Measurements from ENCODE around the gene MTR.

MTR gene

GRCh38 chr1:236913371-236914037 lies 118.4 kb downstream of the MTR start:
- DNase-seq, result no peak

GRCh38 chr1:236914375-236914774 lies 119.3 kb downstream of the MTR start:
- DNase-seq, result no peak

GRCh38 chr1:236916131-236916800 lies 121.2 kb downstream of the MTR start:
- no peak for DNase-seq

- no peak for DNase-seq
Measured at GRCh38 chr1:236917448-236917847, 122.4 kb downstream of the MTR start.

GRCh38 chr1:236920286-236920894 lies 125.3 kb downstream of the MTR start:
- DNase-seq, result no peak

- no peak for DNase-seq
Measured at GRCh38 chr1:236921610-236922009, 126.5 kb downstream of the MTR start.

GRCh38 chr1:236922190-236922589 lies 127.1 kb downstream of the MTR start:
- DNase-seq, result no peak

GRCh38 chr1:236925386-236925785 lies 130.3 kb downstream of the MTR start:
- no peak for DNase-seq

GRCh38 chr1:236930503-236930902 lies 135.4 kb downstream of the MTR start:
- DNase-seq, result no peak

- DNase-seq, result no peak
Measured at GRCh38 chr1:236938760-236939159, 143.7 kb downstream of the MTR start.

- DNase-seq, result no peak
Measured at GRCh38 chr1:236942431-236942830, 147.3 kb downstream of the MTR start.

GRCh38 chr1:236944556-236944955 lies 149.5 kb downstream of the MTR start:
- no peak for DNase-seq

GRCh38 chr1:236945002-236945401 lies 149.9 kb downstream of the MTR start:
- DNase-seq, result no peak

GRCh38 chr1:236947794-236948193 lies 152.7 kb downstream of the MTR start:
- DNase-seq, result no peak

GRCh38 chr1:236948381-236948780 lies 153.3 kb downstream of the MTR start:
- DNase-seq, result no peak

- no peak for DNase-seq
Measured at GRCh38 chr1:236948996-236949395, 153.9 kb downstream of the MTR start.

GRCh38 chr1:236950365-236950764 lies 155.3 kb downstream of the MTR start:
- DNase-seq, result no peak

GRCh38 chr1:236951672-236952071 lies 156.6 kb downstream of the MTR start:
- no peak for DNase-seq

GRCh38 chr1:236952246-236953003 lies 157.3 kb downstream of the MTR start:
- no peak for DNase-seq

- DNase-seq, result no peak
Measured at GRCh38 chr1:236953151-236953700, 158.1 kb downstream of the MTR start.

All from COR-L47 (cell line).